ENCODE measurements around the gene TUBB6.

TUBB6 gene

DNA sequence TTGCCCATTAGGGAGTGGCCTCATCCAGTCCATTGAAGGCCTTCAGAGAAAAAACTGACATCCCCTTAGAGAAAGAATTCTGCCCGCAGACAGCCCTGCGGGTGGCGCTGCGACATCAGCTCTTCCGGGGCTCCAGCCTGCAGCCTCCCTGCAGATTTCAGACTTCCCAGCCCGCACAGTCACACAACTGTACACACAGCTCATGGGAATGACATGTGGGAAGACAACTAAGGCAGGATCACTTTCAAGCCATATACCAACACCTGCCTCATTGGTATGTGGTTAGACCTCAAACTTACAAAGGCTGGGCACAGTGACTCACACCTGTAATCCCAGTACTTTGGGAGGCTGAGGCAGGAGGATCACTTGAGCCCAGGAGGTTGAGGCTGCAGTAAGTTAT, 24.8 kb upstream of the TUBB6 start:
- H3K4me2 ChIP-seq (ENCODE audit: low read length): no peak overlapping the region
- no peaks in the 10 kb centered on the region for H3K9me2 ChIP-seq (ENCODE audit: low read depth, low read length)
- no peaks in the 10 kb centered on the region for H3K9me3 ChIP-seq (ENCODE audit: low read length)
- no peaks in the 10 kb centered on the region for H4K20me1 ChIP-seq (ENCODE audit: insufficient read depth, low read length)
- TF ChIP-seq EZH2 (IDR thresholded peaks at IDR 0.05; ENCODE audit: borderline replicate concordance, low read length): no peak
- TF ChIP-seq, protein P1, sequence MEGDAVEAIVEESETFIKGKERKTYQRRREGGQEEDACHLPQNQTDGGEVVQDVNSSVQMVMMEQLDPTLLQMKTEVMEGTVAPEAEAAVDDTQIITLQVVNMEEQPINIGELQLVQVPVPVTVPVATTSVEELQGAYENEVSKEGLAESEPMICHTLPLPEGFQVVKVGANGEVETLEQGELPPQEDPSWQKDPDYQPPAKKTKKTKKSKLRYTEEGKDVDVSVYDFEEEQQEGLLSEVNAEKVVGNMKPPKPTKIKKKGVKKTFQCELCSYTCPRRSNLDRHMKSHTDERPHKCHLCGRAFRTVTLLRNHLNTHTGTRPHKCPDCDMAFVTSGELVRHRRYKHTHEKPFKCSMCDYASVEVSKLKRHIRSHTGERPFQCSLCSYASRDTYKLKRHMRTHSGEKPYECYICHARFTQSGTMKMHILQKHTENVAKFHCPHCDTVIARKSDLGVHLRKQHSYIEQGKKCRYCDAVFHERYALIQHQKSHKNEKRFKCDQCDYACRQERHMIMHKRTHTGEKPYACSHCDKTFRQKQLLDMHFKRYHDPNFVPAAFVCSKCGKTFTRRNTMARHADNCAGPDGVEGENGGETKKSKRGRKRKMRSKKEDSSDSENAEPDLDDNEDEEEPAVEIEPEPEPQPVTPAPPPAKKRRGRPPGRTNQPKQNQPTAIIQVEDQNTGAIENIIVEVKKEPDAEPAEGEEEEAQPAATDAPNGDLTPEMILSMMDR (IDR thresholded peaks at IDR 0.05; ENCODE audit: low read length): 0 out of 2 replicates have a peak, but pooled peaks have one; percentile 23
- no peak overlapping the region for H3K4me3 ChIP-seq (ENCODE audit: low read depth, low read length, poor library complexity, severe bottlenecking)
- no peak overlapping the region for H2AFZ ChIP-seq (ENCODE audit: low read length)
- H3K27me3 ChIP-seq (ENCODE audit: insufficient read depth, low read length): no peaks in the 10 kb centered on the region
- H3K27ac ChIP-seq (ENCODE audit: low read depth, low read length, poor library complexity, severe bottlenecking): no peak overlapping the region
- H3K36me3 ChIP-seq (ENCODE audit: insufficient read depth, low read length): no peaks in the 10 kb centered on the region
- H3K4me1 ChIP-seq (ENCODE audit: insufficient read depth, low read length, severe bottlenecking): no peaks in the 10 kb centered on the region
- no peaks in the 10 kb centered on the region for H3K79me2 ChIP-seq (ENCODE audit: insufficient read depth, low read length)
- H3K9ac ChIP-seq (ENCODE audit: low read length): no peak overlapping the region
- no peaks in the 10 kb centered on the region for H3F3A ChIP-seq (ENCODE audit: insufficient read depth, low read length)

DNA sequence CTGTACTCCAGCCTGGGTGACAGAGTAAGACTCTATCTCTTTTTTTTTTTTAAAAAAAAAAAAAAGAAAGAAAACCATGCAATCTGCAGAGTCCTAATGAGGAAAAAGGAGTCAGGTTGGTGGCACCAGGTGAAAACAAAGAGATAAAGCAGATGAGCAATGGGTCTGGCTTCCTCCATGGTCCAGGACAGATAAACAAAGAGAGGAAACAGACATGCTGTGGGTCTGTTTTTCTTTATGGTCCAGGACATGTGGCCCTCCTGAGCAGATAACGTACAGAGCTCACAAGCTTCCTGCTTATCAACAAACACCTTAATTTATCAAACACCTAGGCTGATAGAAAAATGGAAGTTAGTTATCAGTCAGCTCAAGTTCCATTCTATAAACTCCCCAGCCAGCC, 24.4 kb upstream of the TUBB6 start:
- no peak overlapping the region for H3K27ac ChIP-seq (ENCODE audit: low read depth, low read length, poor library complexity, severe bottlenecking)
- H3K36me3 ChIP-seq (ENCODE audit: insufficient read depth, low read length): no peaks in the 10 kb centered on the region
- H3K4me1 ChIP-seq (ENCODE audit: insufficient read depth, low read length, severe bottlenecking): no peaks in the 10 kb centered on the region
- no peaks in the 10 kb centered on the region for H3K9me2 ChIP-seq (ENCODE audit: low read depth, low read length)
- H3K27me3 ChIP-seq (ENCODE audit: insufficient read depth, low read length): no peaks in the 10 kb centered on the region; the same call in 1 of the 2 replicates
- TF ChIP-seq, protein P1 (IDR thresholded peaks at IDR 0.05; ENCODE audit: low read length): no peak
- TF ChIP-seq EZH2 (IDR thresholded peaks at IDR 0.05; ENCODE audit: borderline replicate concordance, low read length): no peak
- no peak overlapping the region for H3K9ac ChIP-seq (ENCODE audit: low read length)
- no peak overlapping the region for H3K4me2 ChIP-seq (ENCODE audit: low read length)
- no peak overlapping the region for H3K4me3 ChIP-seq (ENCODE audit: low read depth, low read length, poor library complexity, severe bottlenecking)
- no peaks in the 10 kb centered on the region for H3F3A ChIP-seq (ENCODE audit: insufficient read depth, low read length)
- H3K79me2 ChIP-seq (ENCODE audit: insufficient read depth, low read length): no peaks in the 10 kb centered on the region
- no peaks in the 10 kb centered on the region for H4K20me1 ChIP-seq (ENCODE audit: insufficient read depth, low read length)
- no peaks in the 10 kb centered on the region for H3K9me3 ChIP-seq (ENCODE audit: low read length)
- H2AFZ ChIP-seq (ENCODE audit: low read length): no peak overlapping the region

DNA sequence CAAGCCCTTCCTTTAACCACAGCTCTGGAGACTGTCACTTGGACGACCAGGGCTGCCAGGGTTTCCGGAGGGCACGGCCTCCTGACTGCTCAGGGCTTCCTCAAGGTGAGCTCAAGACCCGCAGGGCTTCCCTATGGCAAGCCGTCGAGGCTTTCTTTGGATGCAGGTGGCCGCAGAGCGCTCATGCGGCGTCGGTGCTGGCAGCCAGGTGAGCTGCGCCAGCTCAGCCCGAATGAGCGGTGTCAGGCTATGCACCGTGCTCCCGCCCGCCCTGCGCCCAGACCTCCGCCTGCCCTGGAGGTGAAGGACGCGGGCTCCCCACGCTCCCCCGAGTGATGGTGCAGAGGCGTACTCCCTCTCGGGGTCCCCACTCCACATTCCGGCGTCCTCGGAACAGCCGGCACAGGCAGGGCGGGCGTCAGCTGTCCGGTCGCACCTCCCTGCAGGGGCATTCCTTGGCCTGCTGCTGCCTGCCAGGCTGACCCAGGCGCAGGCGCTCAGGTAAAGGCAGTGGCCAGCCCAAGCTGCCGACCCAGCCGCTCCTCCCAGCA, 20.8 kb upstream of the TUBB6 start:
- Histone ChIP-seq H3K36me3 (ENCODE audit: insufficient read depth, low read length) (no peaks in the 10 kb centered on the region), H3K4me1 (ENCODE audit: insufficient read depth, low read length, severe bottlenecking) (no peaks in the 10 kb centered on the region), H3K27ac (ENCODE audit: low read depth, low read length, poor library complexity, severe bottlenecking) (no peak overlapping the region), H4K20me1 (ENCODE audit: insufficient read depth, low read length) (no peaks in the 10 kb centered on the region; the same call in 1 of the 2 replicates), H3K9me3 (ENCODE audit: low read length) (no peaks in the 10 kb centered on the region), H3K9me2 (ENCODE audit: low read depth, low read length) (no peaks in the 10 kb centered on the region), H3K9ac (ENCODE audit: low read length) (no peak overlapping the region), H2AFZ (ENCODE audit: low read length) (no peak overlapping the region), H3K27me3 (ENCODE audit: insufficient read depth, low read length) (no peaks in the 10 kb centered on the region; the same call in 1 of the 2 replicates), H3F3A (ENCODE audit: insufficient read depth, low read length) (no peaks in the 10 kb centered on the region), H3K79me2 (ENCODE audit: insufficient read depth, low read length) (no peaks in the 10 kb centered on the region), H3K4me2 (ENCODE audit: low read length) (no peak overlapping the region), H3K4me3 (ENCODE audit: low read depth, low read length, poor library complexity, severe bottlenecking) (no peak overlapping the region)
- no peak for TF ChIP-seq EZH2 (IDR thresholded peaks at IDR 0.05; ENCODE audit: borderline replicate concordance, low read length)
- TF ChIP-seq, protein P1 (IDR thresholded peaks at IDR 0.05; ENCODE audit: low read length): no peak
